Astrocyte of the cerebellum (primary cell): Measurements from ENCODE around the gene PAN3.

Source experiments
- DNase-seq: peaks from one replicate; pipeline ENCODE4 v3.0.0-alpha.2; 2011; ENCODE audit warnings: low read depth
- H3K4me3 ChIP-seq: 2 replicates; pipeline ENCODE4 v1.5.1; 2011; ENCODE audit warnings: mild to moderate bottlenecking, low read depth, low read length, moderate library complexity
- in situ Hi-C: cut with HindIII; loops from 2 replicates; pipeline ENCODE4 v1.10.0; 2017; ENCODE audit warnings: low sequenced_read_pairs
- TF ChIP-seq, protein P1 (sequence below): IDR thresholded peaks from 2 replicates; pipeline ENCODE4 v1.5.1; 2012; ENCODE audit warnings: low read length, low read depth, moderate library complexity, mild to moderate bottlenecking; ENCODE audit errors: missing control alignments

Gene PAN3

DNA sequence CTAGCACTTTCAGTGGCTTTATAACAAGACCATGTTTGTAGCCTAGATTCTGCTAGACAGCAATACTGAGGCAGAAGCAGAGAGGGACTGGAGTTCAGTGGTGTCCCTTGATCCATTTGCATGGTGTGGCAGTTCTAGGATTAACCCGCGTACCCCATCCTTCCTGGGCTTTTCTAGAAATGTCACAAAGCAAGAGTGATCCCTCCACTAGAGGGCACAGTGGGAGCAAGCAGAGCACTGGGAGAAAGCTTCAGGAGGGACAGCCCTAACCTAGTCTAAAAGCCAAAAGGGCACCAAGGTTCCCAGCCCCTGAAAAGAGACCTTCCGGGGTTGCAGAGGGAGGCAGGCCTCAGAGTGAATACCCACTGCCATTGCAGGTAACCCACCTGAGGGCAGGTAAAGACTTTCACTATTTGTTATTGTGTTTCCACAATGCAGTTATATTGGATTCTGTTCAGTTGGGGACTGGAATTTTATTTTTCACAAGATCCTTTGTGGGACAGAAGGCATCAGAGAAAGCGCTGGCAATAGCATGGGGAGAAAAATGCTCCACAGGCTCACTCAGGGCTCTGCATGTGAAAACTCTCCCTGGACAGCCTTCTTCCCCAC, 185.9 kb downstream of the PAN3 start:
- H3K4me3 ChIP-seq, result no peak overlapping the region
- no peak for DNase-seq
- TF ChIP-seq, protein P1, sequence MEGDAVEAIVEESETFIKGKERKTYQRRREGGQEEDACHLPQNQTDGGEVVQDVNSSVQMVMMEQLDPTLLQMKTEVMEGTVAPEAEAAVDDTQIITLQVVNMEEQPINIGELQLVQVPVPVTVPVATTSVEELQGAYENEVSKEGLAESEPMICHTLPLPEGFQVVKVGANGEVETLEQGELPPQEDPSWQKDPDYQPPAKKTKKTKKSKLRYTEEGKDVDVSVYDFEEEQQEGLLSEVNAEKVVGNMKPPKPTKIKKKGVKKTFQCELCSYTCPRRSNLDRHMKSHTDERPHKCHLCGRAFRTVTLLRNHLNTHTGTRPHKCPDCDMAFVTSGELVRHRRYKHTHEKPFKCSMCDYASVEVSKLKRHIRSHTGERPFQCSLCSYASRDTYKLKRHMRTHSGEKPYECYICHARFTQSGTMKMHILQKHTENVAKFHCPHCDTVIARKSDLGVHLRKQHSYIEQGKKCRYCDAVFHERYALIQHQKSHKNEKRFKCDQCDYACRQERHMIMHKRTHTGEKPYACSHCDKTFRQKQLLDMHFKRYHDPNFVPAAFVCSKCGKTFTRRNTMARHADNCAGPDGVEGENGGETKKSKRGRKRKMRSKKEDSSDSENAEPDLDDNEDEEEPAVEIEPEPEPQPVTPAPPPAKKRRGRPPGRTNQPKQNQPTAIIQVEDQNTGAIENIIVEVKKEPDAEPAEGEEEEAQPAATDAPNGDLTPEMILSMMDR, result peak; percentile 86
- in situ Hi-C loops, result no loop called here

DNA sequence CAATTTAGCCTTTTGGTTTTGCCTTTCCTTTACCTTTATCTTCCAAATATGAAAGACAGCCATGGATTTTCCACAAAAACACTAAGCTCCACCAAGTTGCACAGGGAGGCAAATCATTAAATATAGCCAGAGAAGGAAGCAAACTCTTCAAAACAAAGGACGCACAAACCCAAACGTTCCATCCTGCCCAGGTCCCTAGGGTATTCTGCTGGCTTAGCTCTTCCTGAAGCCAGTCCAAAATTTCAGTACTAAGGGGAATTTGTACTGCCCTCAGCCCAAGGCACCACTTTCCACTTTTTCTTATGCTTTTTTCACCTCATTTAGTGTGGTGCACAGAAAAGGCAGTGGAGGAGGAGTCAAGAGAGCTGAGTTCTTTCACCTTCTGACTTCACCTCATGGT, 186.7 kb downstream of the PAN3 start:
- TF ChIP-seq, protein P1, result no peak
- DNase-seq, result no peak
- H3K4me3 ChIP-seq, result no peak overlapping the region
- in situ Hi-C loops, result no loop called here

DNA sequence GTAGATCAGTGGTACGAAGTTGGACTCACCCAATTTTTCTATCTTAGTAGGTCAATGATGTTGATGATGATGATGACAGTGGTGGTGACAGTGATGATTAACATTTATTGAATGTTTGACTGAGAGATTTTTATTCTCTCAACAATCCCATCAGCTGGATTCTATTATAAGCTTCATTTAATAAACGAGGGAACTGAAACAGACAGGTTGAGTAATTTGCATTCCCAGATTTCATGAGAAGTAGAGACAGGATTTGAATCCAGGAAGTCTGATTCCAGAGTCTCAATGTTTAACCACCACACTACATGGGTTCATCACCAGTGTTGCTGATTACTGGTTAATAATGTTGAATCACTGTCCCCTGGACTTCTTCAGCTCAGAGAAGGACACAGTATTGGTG, 187.7 kb downstream of the PAN3 start:
- no peak overlapping the region for H3K4me3 ChIP-seq
- no peak for DNase-seq
- in situ Hi-C loops, result no loop called here
- TF ChIP-seq, protein P1, result no peak

DNA sequence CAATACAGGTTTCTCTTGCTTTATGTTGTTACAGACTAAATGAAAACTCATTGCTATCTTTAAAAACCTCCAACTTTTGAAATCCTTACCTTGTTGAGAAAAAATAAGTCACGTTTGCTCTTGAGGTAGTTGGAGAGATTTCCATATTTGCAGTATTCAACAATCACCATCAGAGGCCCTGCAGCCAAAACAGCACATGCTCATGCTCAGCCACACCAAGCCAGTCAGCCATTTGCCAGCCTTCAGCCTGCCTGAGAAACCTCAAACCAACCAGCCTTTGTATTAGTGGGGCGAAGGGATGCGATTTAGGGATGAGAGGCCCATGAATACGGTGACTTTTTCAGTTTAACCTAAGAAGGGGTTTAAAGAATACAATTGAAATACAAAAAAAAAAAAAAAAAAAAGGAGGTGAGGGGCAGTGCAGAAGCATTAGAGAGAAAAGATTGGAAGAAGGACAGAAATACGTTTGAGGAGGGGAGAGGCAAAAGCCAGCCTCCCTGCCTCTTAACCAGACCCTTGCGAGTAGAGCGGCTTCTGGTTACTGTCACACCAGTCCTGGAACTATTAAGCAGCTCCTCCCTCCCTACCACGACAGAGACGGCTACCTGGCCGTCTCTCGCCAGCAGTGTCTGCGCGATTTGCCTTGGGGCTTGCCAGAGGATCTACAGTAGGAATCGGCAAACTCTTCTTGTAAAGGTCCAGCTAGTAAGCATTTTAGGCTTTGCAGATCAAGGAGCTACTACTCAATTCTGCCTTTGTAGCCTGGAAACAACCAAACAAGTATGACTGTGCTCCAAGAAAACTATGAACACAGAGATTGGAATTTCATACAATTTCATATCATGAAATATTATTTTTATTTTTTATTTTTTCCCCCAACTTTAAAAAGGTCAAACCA, 189.3 kb downstream of the PAN3 start:
- H3K4me3 ChIP-seq, result no peak overlapping the region
- DNase-seq, result no peak
- in situ Hi-C loops, result no loop called here
- TF ChIP-seq, protein P1, result no peak

DNA sequence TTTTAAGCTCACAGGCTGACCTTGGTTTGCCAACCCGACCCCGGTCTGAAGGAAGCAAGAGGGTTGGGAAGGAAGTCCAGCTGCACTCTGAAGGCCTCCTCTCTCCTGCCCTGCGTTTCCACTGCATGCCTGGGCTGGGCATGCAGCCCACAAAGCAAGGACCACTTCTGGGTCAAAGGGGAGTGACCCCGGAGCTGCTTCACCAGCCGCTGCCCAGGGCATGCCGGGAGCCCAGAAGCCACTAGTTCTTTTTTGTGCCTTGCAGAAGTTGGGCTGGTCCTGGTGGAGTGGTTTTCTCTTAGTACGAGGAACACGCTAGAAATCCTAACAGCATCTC, 189.9 kb downstream of the PAN3 start:
- TF ChIP-seq, protein P1, result no peak
- in situ Hi-C loops, result no loop called here
- DNase-seq, result no peak
- H3K4me3 ChIP-seq, result no peak overlapping the region

DNA sequence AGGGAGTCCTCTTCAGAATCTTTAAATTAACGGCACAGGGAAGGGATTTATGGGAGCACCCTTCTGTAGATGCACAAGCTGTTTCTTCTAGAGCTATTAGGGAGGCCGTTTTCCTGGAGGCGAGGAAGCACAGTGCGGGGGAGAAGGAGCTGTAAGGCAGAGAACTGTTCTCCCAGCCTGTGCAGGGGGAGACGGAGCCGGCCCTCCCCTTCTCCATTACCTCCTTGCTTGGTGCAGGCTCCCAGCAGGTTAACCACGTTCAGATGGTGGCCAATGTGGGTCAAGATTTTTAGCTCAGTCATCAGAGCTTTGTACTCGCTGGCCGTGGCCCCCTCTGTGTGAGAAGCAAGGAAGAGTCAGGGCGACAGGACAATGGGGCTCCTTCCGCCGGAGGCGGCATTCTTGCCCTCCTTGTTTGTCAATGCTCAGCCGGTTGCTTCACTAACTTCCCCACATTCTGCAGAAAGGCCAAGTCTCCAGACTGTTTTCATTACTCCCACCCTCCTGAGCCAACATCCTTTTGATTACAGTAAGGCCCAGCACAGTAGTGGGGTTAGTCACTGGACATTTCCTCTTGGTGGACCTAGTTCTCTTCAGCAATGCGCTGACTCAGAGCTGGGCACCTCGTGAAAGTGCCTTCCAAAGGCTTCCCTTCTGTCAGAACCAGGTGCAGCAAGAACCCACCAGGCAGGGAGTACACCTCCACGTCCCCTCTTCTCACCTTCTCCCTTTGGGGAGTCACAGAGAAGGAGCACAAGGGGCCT, 191.2 kb downstream of the PAN3 start:
- TF ChIP-seq, protein P1, result no peak
- DNase-seq, result no peak
- in situ Hi-C loops, result no loop called here
- H3K4me3 ChIP-seq, result no peak overlapping the region
